ENCODE results near the gene VOPP1. TPM values are rescaled to one million over a fixed set of nuclear protein-coding genes. Genes with fewer than 3 reads are reported as not detected.
A peak's percentile ranks its signal among the peaks of the same experiment; 100 is the strongest.

The VOPP1 gene
- total and polyA plus RNA-seq, 12 donors: 10.2 to 60.7 (median 35.5) TPM

DNA sequence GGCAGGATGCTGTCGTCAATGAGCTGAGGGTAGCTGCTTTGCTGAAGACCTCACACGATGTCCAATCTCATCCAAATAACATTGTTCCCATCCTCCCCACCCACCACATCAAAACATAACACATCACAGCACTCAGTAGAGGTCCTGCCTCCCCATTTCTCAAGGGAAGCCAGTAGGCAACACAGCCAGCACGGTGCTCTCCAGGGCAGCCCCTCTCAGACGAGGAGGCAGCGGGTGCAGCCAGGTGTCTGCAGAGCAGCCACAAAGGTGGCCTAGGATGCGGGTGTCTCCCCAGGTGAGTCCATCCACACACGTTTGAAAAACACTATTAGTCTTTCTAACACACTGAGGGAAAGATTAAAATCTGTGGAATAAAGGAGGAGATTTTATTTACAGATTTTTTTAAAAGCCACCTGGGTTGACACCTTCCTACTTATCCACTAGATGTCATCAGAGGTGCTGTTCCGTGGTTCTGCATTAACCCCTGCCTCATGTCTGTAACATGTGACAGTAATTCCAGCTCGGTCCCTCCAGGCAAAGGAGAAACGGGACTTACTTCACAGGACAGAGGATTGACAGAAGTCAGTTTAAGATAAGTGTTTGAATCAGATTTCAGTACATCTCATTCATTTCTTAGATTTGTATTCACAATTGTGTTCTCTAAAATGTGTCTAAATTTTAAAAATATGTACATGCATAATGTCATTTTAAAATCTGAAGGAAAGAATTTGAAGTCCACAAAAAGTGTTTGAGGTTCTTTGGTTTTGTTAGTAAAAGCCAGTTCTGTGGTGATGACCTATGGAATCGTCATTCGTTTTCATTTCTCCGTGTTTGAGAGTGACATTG is 139.1 kb downstream of the VOPP1 start:
- TF ChIP-seq, protein P1, sequence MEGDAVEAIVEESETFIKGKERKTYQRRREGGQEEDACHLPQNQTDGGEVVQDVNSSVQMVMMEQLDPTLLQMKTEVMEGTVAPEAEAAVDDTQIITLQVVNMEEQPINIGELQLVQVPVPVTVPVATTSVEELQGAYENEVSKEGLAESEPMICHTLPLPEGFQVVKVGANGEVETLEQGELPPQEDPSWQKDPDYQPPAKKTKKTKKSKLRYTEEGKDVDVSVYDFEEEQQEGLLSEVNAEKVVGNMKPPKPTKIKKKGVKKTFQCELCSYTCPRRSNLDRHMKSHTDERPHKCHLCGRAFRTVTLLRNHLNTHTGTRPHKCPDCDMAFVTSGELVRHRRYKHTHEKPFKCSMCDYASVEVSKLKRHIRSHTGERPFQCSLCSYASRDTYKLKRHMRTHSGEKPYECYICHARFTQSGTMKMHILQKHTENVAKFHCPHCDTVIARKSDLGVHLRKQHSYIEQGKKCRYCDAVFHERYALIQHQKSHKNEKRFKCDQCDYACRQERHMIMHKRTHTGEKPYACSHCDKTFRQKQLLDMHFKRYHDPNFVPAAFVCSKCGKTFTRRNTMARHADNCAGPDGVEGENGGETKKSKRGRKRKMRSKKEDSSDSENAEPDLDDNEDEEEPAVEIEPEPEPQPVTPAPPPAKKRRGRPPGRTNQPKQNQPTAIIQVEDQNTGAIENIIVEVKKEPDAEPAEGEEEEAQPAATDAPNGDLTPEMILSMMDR (IDR thresholded peaks at IDR 0.05): peak; percentile 9 to 55 (median 34)
- no peak for TF ChIP-seq POLR2A (IDR thresholded peaks at IDR 0.05)
- intact Hi-C loops (cut with DNase I): loop anchor here (5.0 to 10.0 kb wide), 2 partner anchors 162 to 164 kb away; no protein-coding TSS in a partner anchor

DNA sequence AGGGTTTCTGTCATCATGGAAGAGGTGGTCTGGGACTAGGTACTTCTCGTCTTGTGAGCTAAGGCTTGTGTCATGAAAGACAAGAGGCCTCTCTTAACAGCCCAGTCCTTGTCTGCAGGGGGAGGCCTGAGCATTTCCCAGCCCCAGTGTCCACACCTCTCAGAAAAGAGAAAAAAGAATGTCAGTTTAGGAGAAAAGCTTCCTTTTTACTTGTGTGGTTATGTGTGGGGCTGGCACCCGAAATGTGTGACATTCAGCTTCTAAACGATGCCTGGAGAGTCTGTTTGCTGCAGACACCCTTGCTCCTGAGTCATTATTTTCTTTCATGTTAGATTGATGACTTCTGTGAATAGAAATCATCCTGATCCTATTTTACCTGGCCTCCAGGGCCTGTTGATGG is 139.8 kb downstream of the VOPP1 start:
- Histone ChIP-seq H3K27me3 (no peaks in the 10 kb centered on the region), H3K4me3 (no peak overlapping the region), H3K4me1 (replicated peaks in 1 of 2) (no peaks in the 10 kb centered on the region), H3K36me3 (replicated peaks in 1 of 2) (peaks cover 0 to 4% of the 10 kb centered on the region in 2 donors), H3K9me3 (replicated peaks in 1 of 3) (no peaks in the 10 kb centered on the region), H3K27ac (no peak overlapping the region)
- WGBS, 4 donors: 73 to 89% (median 78%) methylated on average over 3 of the region's 3 CpGs
- TF ChIP-seq, protein P1 (IDR thresholded peaks at IDR 0.05): no peak
- TF ChIP-seq POLR2A (IDR thresholded peaks at IDR 0.05): no peak
- DNase-seq: no peak
- intact Hi-C loops (cut with DNase I): loop anchor here (5.0 to 10.0 kb wide), 2 partner anchors 162 to 165 kb away; no protein-coding TSS in a partner anchor

More for the DNA sequence above, 139.1 kb downstream of the VOPP1 start:
- WGBS, 4 donors: 66 to 70% (median 68%) methylated on average over 13 of the region's 13 CpGs
- H3K27me3 ChIP-seq: no peaks in the 10 kb centered on the region
- no peak overlapping the region for H3K4me3 ChIP-seq
- H3K4me1 ChIP-seq (replicated peaks in 1 of 2): no peaks in the 10 kb centered on the region
- no peaks in the 10 kb centered on the region for H3K9me3 ChIP-seq (replicated peaks in 1 of 3)
- H3K27ac ChIP-seq: no peak overlapping the region
- peak in 1 of 7 donors; percentile 14 for DNase-seq
- H3K36me3 ChIP-seq (replicated peaks in 1 of 2): peaks cover 0 to 4% of the 10 kb centered on the region in 2 donors

DNA sequence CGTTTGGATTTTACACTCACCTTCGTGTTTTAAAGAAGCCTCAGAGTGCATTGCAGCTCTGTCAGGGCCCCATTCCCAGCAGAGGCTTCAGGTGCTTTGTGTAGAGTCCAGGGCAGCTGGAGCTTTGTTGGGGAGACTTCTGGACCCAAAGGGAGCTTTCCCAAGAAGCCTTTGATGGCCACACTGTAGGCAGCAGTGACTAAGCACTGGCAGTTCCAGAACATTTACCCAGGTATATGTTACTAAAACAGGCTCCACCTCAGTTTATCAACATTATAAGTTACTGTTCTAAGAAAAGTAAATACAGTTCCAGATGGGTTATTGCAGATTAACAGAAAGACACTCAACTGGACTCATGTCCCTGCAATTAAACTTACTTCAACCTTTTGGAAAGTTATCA is 140.4 kb downstream of the VOPP1 start:
- H3K27ac ChIP-seq: no peak overlapping the region
- no peaks in the 10 kb centered on the region for H3K9me3 ChIP-seq (replicated peaks in 1 of 3)
- no peaks in the 10 kb centered on the region for H3K27me3 ChIP-seq
- TF ChIP-seq, protein P1 (IDR thresholded peaks at IDR 0.05): no peak
- TF ChIP-seq POLR2A (IDR thresholded peaks at IDR 0.05): no peak
- intact Hi-C loops (cut with DNase I): loop anchor here (5.0 to 10.0 kb wide), 2 partner anchors 163 to 165 kb away; no protein-coding TSS in a partner anchor
- 29 to 50% (median 44%) methylated on average over 2 of the region's 2 CpGs for WGBS, 4 donors
- H3K4me1 ChIP-seq (replicated peaks in 1 of 2): no peaks in the 10 kb centered on the region
- H3K36me3 ChIP-seq (replicated peaks in 1 of 2): peaks cover 0 to 4% of the 10 kb centered on the region in 2 donors
- no peak overlapping the region for H3K4me3 ChIP-seq
- no peak for DNase-seq

DNA sequence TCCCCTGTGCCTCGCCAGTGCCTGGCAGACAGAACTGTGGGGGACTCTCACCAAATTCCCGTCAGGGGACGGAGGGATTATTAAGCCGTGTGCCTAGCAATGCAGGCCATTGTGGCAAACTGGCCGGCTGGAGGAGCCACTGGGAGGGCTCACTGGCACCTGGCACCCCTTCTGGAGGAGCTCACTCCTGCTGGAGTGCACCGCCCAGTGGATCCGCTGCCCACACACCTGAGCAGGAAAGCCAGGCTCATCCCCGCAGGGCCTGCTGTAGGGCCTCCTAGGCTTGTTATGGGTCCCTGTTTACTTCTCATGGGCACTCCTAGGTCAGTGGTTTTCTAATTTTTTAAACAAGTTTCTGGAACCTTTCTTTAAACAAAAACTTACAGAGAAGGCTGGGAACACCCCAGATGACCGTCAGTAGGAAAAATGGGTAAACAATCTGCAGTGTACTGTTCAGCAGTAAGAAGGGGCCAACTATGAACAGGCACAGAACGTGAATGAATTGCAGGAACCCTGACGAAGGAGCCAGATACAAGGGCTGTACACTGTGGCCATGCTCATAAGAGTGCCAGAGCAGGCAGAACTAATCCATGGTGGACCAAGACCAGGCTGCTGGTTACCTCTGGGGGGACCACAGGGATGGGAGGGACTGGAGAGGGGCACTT is 142.3 kb downstream of the VOPP1 start:
- Histone ChIP-seq H3K4me3 (no peak overlapping the region), H3K36me3 (replicated peaks in 1 of 2) (peaks cover 0 to 10% of the 10 kb centered on the region in 2 donors), H3K4me1 (replicated peaks in 1 of 2) (no peaks in the 10 kb centered on the region), H3K9me3 (replicated peaks in 1 of 3) (no peaks in the 10 kb centered on the region), H3K27ac (no peak overlapping the region), H3K27me3 (no peaks in the 10 kb centered on the region)
- DNase-seq: no peak
- 71 to 95% (median 84%) methylated on average over 10 to 11 of the region's 11 CpGs for WGBS, 4 donors
- TF ChIP-seq POLR2A (IDR thresholded peaks at IDR 0.05): no peak
- TF ChIP-seq, protein P1 (IDR thresholded peaks at IDR 0.05): no peak
- intact Hi-C loops (cut with DNase I): loop anchor here (5.0 to 10.0 kb wide), 2 partner anchors 165 to 167 kb away; no protein-coding TSS in a partner anchor
